GM15510 (cell line): Measurements from ENCODE around the gene EIPR1.

ENCODE experiments used
- POLR2A ChIP-seq: IDR thresholded peaks from 3 replicates; pipeline ENCODE4 v1.6.1; 2011; ENCODE audit warnings: borderline replicate concordance; ENCODE audit not compliant: insufficient read length; ENCODE audit errors: extremely low read depth

The EIPR1 gene

DNA sequence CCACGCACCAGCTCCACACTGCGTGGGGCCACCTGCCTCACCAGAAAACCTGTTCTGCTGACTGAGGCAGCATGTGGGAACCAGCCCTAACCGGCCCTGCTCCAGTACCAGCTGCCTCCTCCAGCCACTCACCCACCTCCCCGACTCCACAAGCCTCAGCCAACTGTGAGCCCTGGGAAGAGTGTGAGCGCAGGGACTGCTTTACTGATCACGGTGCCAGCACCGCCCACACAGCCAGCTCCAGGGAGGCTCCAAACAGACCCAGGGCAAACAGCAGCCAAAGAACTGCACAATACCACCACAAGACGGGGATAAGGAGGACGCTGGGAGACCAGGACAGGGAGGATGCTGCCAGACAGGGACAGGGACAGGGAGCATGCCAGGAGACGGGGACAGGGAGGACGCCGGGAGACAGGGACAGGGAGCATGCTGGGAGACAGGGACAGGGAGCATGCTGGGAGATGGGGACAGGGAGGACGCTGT lies 28.4 kb downstream of the EIPR1 start:
- TF ChIP-seq POLR2A: no peak

DNA sequence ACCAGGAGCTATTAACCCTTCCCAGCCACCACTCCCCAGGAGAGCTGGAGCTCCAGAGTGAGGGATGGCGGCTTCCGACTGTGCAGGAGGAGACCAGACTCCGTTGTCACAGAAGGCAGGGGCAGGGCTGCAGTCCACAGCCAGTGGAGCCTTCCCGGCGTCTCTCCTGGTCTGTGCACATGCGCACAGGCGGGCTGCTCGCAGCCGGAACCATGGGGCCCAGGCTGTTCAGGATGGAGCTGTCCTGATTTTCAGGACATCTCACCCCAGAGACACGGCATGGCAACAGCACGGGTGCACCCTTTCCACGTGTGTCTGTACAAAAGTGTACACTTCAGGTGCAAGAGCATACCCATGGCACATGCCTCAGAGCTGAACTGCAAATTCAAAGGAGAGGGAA lies 28.9 kb downstream of the EIPR1 start:
- no peak for TF ChIP-seq POLR2A

DNA sequence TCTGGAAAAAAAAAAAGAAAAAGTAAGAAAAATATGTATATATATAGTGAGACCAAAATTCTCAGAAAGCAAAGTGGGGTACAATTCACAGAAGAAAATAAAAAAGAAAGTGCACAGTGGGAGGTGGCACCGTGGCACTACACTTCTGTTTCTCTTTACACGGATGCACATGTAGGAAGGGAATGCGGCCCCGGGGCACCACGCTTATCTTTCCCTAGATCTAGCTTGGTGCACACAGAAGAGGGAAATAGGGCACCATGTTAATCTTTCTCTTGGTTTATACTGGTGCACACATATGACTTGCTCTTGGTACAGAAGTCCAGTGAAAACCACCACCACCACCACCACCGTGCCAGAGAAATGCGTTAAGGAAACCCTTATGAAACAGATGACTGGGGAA lies 32.0 kb downstream of the EIPR1 start:
- TF ChIP-seq POLR2A: no peak

DNA sequence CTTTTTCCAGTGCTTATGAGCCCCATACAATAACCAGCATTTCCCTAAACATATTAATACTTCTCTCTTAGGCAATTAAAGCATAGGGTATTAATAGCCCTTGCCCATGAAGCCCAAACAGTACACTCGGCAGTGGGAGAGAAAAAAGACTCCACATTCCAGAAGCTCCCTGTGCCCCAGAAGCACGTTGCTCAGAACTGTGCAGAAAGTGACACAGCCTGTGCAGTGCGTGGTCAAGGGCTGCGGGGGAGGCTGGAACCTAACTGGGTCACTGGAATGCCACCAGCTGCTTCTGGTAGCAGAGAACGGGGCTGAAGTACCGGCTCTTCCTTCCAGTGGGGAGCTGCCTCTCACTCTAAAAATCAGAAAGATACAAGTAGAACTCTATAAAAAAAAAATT lies 32.7 kb downstream of the EIPR1 start:
- TF ChIP-seq POLR2A: no peak

DNA sequence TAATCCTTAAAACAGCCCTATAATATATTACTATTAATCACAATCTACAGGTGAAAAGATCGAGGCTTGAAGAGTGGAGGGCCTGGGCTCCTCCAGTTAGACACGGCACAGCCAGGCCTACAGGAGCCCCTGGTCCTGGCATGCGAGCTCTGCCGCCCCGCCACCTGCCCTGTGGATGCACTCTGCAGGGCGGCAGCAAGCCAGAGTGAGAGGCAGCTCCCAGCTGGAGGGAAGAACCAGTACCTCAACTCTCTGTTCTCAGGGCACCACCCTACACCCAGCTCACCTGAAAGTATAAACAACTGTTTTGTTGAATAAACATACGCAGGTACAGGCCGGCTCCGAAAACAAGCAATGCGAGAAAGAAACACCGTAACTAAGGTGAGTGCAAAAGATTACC lies 34.6 kb downstream of the EIPR1 start:
- TF ChIP-seq POLR2A: no peak

DNA sequence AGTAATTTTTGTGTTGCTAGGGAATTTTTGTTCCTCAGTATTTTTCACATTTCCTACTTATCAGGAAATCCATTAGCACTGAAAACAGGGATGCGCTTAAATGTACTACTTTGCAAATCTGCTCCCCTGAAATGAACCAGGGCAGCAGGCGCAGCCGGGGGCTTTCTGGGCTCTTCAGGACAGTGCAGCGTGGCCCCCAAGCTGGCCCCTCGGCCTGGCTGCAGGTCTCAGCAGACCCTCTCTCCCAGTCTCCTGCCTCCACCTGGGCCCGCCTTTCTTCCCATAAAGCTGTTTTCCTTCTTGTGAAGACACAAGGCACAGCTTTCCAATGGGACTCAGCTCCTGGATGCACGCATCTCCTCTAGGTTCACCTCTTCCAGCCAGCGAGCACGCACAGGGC lies 35.3 kb downstream of the EIPR1 start:
- TF ChIP-seq POLR2A: no peak

DNA sequence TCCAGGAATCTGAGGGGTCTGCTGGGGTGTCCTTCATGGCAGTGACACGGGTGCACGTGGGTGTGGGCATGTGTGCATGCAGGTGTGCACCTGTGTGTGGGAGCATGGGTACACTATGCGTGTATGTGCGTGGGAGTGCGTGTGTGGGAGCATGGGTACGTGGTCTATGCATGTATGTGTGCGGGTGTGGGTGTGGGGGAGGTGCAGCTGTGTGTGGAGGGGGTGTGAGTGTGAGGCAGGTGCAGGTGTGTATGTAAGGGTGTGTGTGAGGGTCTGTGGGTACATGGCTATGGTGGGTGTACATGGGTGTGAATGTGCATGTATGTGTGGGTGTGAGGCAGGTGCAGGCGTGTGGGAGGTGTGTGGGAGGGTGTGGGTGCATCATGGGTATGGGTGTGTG lies 36.3 kb downstream of the EIPR1 start:
- TF ChIP-seq POLR2A: no peak

DNA sequence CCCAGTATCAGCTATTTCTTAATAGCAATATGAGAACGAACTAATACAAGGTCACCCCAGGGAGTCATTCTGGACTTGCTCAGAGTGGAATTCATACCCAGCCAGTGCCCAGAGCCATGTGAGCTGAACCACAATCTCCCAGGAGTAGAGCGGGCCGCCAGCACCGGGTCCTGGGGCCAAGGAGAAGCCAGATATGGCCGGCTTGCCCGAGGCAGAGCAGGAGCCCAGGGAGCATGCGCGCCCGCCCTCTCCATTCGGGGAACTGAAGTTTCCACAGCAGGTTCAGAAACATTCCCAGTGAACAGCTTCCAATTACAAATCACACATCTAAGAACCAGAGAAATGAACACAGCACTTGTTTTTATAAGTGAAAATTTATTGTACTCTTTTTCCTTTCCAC lies 37.5 kb downstream of the EIPR1 start:
- no peak for TF ChIP-seq POLR2A

DNA sequence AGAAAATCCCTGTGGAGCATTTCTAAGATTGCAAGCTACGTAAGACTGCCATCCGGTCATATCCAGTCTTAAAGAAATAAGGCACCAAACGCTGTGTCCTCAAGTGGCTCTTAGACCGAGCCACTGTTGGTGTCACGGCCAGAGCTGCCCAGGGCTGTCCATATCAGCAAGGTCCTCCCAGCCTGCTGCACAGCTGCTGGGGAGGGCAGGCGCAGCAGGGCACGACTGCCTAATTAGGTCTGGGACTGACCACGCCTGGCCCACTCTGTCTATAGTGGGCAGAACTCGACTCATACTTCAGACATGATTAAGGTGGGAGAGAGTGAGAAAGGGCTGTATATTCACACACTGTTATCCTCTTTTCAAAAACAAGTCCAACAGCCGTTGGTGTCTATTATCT lies 39.3 kb downstream of the EIPR1 start:
- no peak for TF ChIP-seq POLR2A

DNA sequence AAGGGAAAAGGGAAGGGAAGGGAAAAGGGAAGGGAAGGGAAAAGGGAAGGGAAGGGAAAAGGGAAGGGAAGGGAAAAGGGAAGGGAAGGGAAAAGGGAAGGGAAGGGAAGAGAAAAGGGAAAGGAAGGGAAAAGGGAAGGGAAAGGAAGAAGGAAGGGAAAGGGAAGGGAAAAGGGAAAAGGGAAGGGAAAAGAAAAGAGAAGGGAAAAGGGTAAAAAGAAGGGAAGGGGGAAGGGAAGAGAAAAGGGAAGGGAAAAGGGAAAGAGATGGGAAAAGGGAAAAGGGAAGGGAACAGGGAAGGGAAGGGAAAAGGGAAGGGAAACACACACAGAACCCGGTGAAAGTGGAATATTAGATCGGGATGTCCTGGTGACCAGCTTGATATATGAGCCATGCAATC lies 40.8 kb downstream of the EIPR1 start:
- TF ChIP-seq POLR2A: no peak

DNA sequence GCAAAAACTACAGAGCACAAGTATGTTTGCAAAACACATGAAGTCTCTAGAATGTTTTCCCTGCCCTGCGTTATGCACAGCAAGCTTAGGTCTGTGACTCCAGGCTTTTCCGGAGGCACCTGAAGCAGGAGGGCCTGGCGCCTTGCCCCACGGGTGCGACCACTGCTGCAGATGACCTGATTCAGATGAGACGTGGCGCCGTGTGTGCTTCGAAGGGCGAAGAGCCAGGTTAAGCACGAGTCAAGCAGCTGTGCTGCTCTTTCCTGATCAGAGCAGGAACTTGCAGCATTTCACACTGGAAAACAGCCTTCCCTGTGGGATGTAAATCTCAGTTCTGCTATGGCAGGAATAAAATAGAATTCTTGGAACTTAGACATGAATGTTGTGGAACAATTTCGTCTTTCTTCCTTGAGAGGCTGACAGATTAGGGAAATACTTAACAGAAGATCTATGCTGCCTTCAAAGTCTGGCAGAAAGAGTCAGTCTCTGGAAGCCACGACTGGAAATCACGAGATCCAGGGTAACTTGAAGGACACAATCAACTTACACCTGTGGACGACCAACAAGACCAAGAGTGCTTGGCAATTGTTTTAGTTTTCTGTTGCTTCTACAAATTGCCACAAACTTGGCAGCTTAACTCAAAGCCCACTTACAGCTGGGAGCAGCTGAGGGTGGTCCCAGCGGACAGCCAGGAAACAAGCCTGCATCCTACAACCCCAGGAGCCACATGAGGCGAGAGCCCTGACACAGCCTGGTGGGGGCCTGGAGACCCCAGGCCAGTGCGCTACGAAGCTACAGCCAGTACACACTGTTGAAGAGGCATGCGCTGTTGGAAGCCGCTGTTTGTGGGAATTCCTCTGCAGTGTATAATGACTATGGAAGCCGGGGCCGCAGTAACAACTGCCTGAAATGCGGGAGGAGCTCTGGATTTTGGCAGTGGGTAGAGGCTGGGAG lies 42.9 kb downstream of the EIPR1 start:
- no peak for TF ChIP-seq POLR2A

DNA sequence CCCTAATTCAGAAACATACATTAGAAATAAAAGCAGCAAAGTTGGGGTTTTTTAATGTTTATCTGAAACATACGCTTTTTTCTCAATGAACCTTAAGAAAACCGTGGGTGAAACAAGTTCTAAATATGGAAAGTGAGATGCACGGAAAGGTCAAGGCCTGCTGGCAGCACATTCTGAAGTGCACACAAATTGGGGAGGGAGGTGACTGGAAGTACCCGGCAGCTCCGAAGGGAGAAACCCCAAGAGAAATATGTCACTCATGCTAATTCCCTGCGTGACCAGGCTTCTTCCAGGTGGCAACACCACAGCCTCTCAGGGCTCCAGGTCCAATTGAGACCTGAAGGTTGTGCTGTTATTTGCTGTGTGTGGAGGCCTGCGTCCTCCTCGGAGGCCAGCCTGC lies 45.5 kb downstream of the EIPR1 start:
- TF ChIP-seq POLR2A: no peak

DNA sequence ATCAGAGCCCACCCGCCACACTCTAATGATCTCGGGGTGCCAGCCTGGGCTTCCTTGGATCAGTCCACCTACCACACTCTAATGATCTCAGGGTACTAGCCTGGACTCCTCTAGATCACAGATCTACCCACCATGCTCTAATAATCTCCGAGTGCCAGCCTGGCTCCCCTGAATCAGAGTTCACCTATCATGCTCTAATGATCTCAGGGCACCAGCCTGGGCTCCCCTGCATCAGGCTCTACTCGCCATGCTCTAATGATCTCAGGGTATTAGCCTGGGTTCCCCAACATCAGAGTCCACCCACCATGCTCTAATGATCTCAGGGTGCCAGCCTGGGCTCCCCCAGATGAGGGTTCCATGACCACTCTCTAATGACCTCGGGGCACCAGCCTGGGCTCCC lies 48.1 kb downstream of the EIPR1 start:
- no peak for TF ChIP-seq POLR2A

DNA sequence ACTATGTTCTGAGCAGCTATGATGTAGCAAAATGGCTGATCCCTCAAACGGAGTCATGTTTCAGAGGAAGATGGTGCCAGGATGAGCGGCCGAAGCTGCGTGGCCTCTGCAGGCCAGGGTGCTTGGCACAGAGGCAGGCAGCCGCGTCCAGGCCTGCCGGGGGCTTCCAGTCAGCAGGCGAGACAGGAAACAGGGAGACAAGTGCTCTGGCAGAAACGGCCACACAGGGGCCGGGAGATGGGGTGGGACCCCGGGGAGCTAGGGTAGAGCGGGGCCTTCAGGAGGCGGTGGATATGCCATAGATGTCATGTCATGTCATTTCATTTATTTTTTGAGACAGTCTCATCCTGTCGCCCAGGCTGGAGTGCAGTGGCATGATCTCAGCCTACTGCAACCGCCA lies 50.7 kb downstream of the EIPR1 start:
- no peak for TF ChIP-seq POLR2A

DNA sequence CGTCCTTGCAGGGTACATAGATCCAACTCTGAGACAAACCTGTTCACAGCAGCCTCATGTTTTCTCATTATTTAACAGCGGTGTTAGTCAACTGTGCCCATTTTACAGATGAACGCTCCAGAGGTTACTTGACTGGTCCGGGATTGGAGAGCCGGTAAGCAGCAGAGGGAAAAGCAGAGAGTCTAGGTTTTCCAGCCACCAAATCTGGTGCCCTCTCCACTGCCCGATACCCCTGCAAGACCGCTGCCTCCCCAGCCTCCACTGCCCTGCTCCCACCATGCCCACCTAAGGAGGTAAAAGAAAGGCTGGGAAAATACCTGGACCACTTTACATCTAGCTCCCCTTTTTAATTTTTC lies 51.5 kb downstream of the EIPR1 start:
- no peak for TF ChIP-seq POLR2A

DNA sequence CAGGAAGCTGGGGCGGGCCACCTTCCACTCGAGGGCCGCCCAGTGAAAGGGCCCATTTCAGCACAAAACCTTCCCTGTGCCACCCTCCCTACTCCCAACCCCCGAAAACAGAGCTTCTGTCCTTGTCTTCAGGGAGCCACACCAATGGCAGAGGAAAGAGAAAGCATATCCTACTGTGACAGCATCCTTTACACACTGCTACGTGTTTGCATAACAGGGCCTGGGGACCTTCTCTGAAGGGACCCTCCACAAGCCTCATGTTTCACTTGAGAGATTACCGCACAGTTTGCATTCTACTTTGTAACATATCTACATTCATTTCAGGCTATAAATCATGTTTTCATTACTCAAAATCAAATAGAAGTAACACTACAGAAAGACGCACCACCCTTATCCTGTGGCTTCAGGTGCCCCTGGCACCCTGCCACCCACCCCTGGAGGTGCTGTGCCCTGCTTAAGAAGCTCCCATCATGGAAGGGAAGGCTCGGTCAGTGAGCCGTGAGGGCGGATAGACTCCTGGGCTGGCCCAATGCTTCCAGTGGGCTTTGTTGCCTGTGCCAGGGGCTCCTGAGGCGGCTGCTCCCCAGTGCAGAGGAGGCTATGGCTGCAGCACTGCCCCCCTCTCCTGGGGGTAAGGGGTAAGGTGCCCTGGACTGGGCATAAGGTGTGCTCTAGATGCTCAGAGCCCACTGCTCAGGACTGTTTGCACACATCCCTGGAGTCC lies 52.0 kb downstream of the EIPR1 start:
- no peak for TF ChIP-seq POLR2A

DNA sequence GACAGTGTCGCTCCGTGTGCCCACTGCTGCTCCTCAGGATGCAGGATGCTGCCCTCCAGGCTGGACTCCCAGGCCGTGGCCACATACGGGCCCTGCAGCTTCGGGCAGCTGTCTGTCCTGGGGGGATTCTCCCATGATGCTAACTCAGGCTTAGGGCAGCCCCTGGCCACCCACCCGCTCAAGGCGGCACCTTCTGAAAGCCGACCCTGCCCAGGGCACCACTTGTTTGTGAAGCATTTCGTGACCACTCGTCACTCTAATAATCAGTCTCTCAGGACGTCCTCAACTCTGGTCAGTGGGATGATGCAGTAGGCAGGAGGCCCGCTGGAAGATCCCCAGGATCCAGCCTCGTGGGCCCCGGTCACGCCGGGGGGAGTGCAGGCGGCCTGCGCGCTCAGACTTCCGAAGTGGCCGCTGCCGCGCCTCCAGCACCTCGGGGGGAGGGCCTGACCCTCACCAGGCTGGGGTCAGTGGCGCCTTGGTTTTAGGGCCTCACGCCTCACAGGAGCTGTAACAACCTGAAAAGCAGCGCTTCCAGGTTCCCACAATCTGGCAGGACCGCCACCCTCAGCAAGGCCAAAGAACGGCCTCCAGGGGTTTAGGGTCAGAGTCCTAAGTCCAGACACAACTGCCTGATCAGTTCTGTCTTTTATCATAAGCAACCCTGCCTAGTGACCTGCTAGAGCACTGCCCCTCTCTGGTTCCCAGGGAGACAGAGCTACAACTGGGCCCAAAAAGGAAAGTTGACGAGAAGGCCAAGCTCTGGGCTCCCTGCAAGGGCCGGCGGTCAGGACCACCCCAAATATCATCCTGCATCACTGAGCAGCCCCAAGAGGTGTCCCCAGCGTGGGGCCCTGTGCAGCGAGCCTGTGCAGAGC lies 53.0 kb downstream of the EIPR1 start:
- no peak for TF ChIP-seq POLR2A
